K562 (cell line): ENCODE data around the gene FCRL1. TPM values are rescaled to one million over a fixed set of nuclear protein-coding genes. Genes with fewer than 3 reads are reported as not detected.

Source experiments
- ATAC-seq: fragments of 200-7000 bp; cut with Tn5 transposase; 3 replicates; pipeline ENCODE4 v1.9.1; 2020; ENCODE audit warnings: moderate library complexity
- BruUV-seq: library from RNA; stranded (reverse); fragments of 400-500 nt; replicated peaks from 2 replicates; lab custom pipeline; 2021; lab: Mats Ljungman, UMichigan
- CTCF ChIA-PET: fragments of 300-600 bp; formaldehyde crosslinking; extraction: SDS; loops from one replicate; lab custom pipeline; 2021; ENCODE audit warnings: low intra/inter-chr PET ratio; lab: Yijun Ruan, JAX
- POLR2A ChIA-PET: fragments of 300-600, 350-650 bp; sonication (Branson Sonifier 250); formaldehyde crosslinking; extraction: SDS; loops from one replicate; lab custom pipeline; 2021; ENCODE audit warnings: antibody characterized with exemption, inconsistent platforms; lab: Yijun Ruan, JAX
- DNase-seq, 4 experiments: peaks; one replicate each; pipeline versions ENCODE4 v3.0.0 to v3.0.0-alpha.2; 2011 to 2018; ENCODE audit warnings: low spot score in 3 of 4, mixed read lengths in 3 of 4; ENCODE audit errors: extremely low read depth in 1 of 4
- FAIRE-seq: peaks from 2 replicates; lab custom pipeline; 2011; peaks lifted over from hg19 to GRCh38; lab: Jason Lieb, UNC
- H2AFZ ChIP-seq: 2 replicates; pipeline ENCODE4 v1.6.0; 2011; ENCODE audit warnings: low read depth, low read length, control low read depth, inconsistent platforms
- H3K27ac ChIP-seq: fragments of 200-600 bp; 3 replicates; pipeline ENCODE4 v1.8.0; 2011; ENCODE audit warnings: low read depth, mild to moderate bottlenecking, control low read depth, inconsistent platforms, low read length, moderate library complexity, mixed read lengths; ENCODE audit errors: extremely low read depth
- H3K27me3 ChIP-seq, 2 experiments: fragments of 300-600 bp in 1 of 2; 2 replicates in 1 of 2; 3 replicates in 1 of 2; pipeline versions ENCODE4 v1.6.0 to v1.8.0; 2011; ENCODE audit warnings: inconsistent platforms in 2 of 2, low read length in 2 of 2, mild to moderate bottlenecking in 1 of 2, mixed read lengths in 1 of 2, moderate library complexity in 1 of 2; ENCODE audit not compliant: control insufficient read depth in 2 of 2, insufficient read depth in 2 of 2
- H3K36me3 ChIP-seq: fragments of 300-600 bp; 3 replicates; pipeline ENCODE4 v1.8.0; 2011; ENCODE audit warnings: mild to moderate bottlenecking, low read length, inconsistent platforms; ENCODE audit not compliant: control insufficient read depth, insufficient read depth
- H3K4me1 ChIP-seq, 2 experiments: fragments of 200-600 bp in 1 of 2; replicated peaks in 1 of 2; 2 replicates in 1 of 2; 3 replicates in 1 of 2; pipeline versions ENCODE4 v1.5.1 to v1.8.0; 2011; ENCODE audit warnings: inconsistent platforms in 2 of 2, low read length in 2 of 2, mild to moderate bottlenecking in 1 of 2, mixed read lengths in 1 of 2, moderate library complexity in 1 of 2; ENCODE audit not compliant: control insufficient read depth in 2 of 2, insufficient read depth in 2 of 2
- H3K4me2 ChIP-seq: 2 replicates; pipeline ENCODE4 v1.6.1; 2011; ENCODE audit warnings: low read length, control low read depth, inconsistent platforms, mixed read lengths; ENCODE audit not compliant: insufficient read depth
- H3K4me3 ChIP-seq: fragments of 200-600 bp; sonication (generic), shearing (Covaris generic); 2 replicates; pipeline ENCODE4 v1.5.1; 2016; ENCODE audit warnings: control low read depth, inconsistent platforms
- H3K79me2 ChIP-seq: fragments of 200-600 bp; 3 replicates; pipeline ENCODE4 v1.8.0; 2011; ENCODE audit warnings: low read length, inconsistent platforms; ENCODE audit not compliant: control insufficient read depth, insufficient read depth
- H3K9ac ChIP-seq, 2 experiments: 2 replicates each; pipeline versions ENCODE4 v1.6.0 to v1.6.1; 2011; ENCODE audit warnings: low read depth in 2 of 2, low read length in 2 of 2, control low read depth in 1 of 2, inconsistent platforms in 1 of 2, mild to moderate bottlenecking in 1 of 2, mixed read lengths in 1 of 2; ENCODE audit not compliant: insufficient read depth in 1 of 2
- H3K9me1 ChIP-seq: one replicate; pipeline ENCODE4 v1.6.0; 2011; ENCODE audit warnings: inconsistent platforms, mild to moderate bottlenecking, low read length, moderate library complexity; ENCODE audit not compliant: control insufficient read depth, insufficient read depth
- H3K9me3 ChIP-seq: replicated peaks from 2 replicates; pipeline ENCODE4 v1.5.1; 2011; ENCODE audit warnings: low read depth, low read length, inconsistent platforms; ENCODE audit not compliant: control insufficient read depth, insufficient read depth
- H4K20me1 ChIP-seq: replicated peaks from 2 replicates; pipeline ENCODE4 v1.6.1; 2011; ENCODE audit warnings: low read length, inconsistent platforms, mixed read lengths; ENCODE audit not compliant: control insufficient read depth, insufficient read depth
- FIP1L1 ChIP-seq: fragments of 200-400 bp; formaldehyde crosslinking; IDR thresholded peaks from 2 replicates; pipeline ENCODE4 v1.6.1; 2018; ENCODE audit warnings: mild to moderate bottlenecking, low read depth, low read length; ENCODE audit not compliant: poor library complexity, severe bottlenecking
- ILF3 ChIP-seq: fragments of 450-650 bp; IDR thresholded peaks from 2 replicates; pipeline ENCODE4 v1.6.1; 2018; ENCODE audit warnings: antibody characterized with exemption, mild to moderate bottlenecking, moderate library complexity, borderline replicate concordance
- KLF16 ChIP-seq: IDR thresholded peaks from 2 replicates; pipeline ENCODE4 v1.6.1; 2016; ENCODE audit warnings: antibody characterized with exemption
- NELFE ChIP-seq: IDR thresholded peaks from 2 replicates; pipeline ENCODE4 v1.6.1; 2011; ENCODE audit warnings: mild to moderate bottlenecking; ENCODE audit not compliant: insufficient read depth, insufficient read length
- TARDBP ChIP-seq: fragments of 450-650 bp; IDR thresholded peaks from 2 replicates; pipeline ENCODE4 v1.6.1; 2016
- TCFL5 ChIP-seq: fragments of 250-450 bp; sonication (Bioruptor Pico); conservative IDR thresholded peaks from 2 replicates; pipeline ENCODE4 v1.6.1; 2021; ENCODE audit warnings: mild to moderate bottlenecking, moderate library complexity, matching md5 sums
- USF2 ChIP-seq: sonication (generic); formaldehyde crosslinking; IDR thresholded peaks from 2 replicates; pipeline ENCODE4 v1.5.0; 2020; ENCODE audit warnings: missing genetic modification reagents
- WGBS: fragments of 100-300 bp; shearing (Covaris generic); methylation state at CpG from one replicate; pipeline ENCODE4 v1.1.6; 2016; ENCODE audit warnings: low coverage, mixed read lengths; ENCODE audit not compliant: insufficient coverage; ENCODE audit errors: missing lambda C conversion rate; 5-methylcytosine and 5-hydroxymethylcytosine counted together
- in situ Hi-C: fragments of 300-500 bp; cut with MboI; formaldehyde crosslinking; loops from 4 replicates; pipeline ENCODE4 v1.15.0; 2018; ENCODE audit warnings: inconsistent platforms, mixed read lengths
- intact Hi-C: fragments of 100-400 bp; cut with micrococcal nuclease; formaldehyde crosslinking; loops from 2 replicates; pipeline ENCODE4 v1.14.2; 2022
- polyA plus RNA-seq, 8 experiments: library from polyadenylated mRNA; depleted of rRNA in 4 of 8; stranded (reverse) in 5 of 8; unstranded in 3 of 8; fragments of >200 nt; fragmentation: Nextera tagmentation in 2 of 8; fragmentation: Illumina TruSeq in 1 of 8; extraction: Ambion mirVana in 2 of 8; extraction: Trizol in 1 of 8; gene quantifications; 2 replicates each; pipeline versions ENCODE4 v1.2.1 to v1.2.3, GENCODE V29; 2011 to 2014; ENCODE audit warnings: inconsistent platforms in 1 of 8, missing spikeins in 1 of 8
- total RNA-seq, 7 experiments: library from RNA; depleted of rRNA in 6 of 7; stranded (reverse); fragments of >200 nt in 6 of 7; fragmentation: Illumina TruSeq in 2 of 7; extraction: Trizol in 2 of 7; gene quantifications; 2 replicates each; pipeline versions ENCODE4 v1.2.1 to v1.2.3, GENCODE V29; 2011 to 2021; ENCODE audit warnings: low replicate concordance in 1 of 7

Gene FCRL1
- total and polyA plus RNA-seq, 9 of the 15 experiments (the other 6 are each of a cell fraction or from before 2014, with no cell fraction given): not detected

- 0% methylated on average over 3 of the region's 3 CpGs for WGBS
These were observed 32.6 kb upstream of the FCRL1 start for GRCh38 chr1:157852476-157852875.

More at GRCh38 chr1:157852476-157852875, 32.6 kb upstream of the FCRL1 start:
- ChIA-PET POLR2A (interaction anchor here (0.9 kb wide), 1 partner anchor 9 kb away, joined by 5 read pairs; no protein-coding TSS in a partner anchor), CTCF (no interaction called here)
- no peak overlapping the region for H3K9ac ChIP-seq
- FAIRE-seq (no peak), ATAC-seq (no peak), DNase-seq (no peak)
- H3K4me3 ChIP-seq: no peak overlapping the region
- H4K20me1 ChIP-seq: no peaks in the 10 kb centered on the region
- H3K4me1 ChIP-seq: no peaks in the 10 kb centered on the region
- no peaks in the 10 kb centered on the region for H3K27me3 ChIP-seq
- no peaks in the 10 kb centered on the region for H3K9me3 ChIP-seq
- H3K36me3 ChIP-seq: no peaks in the 10 kb centered on the region
- TF ChIP-seq ILF3 (no peak), TCFL5 (CRISPR knock-in tag) (no peak), FIP1L1 (no peak), NELFE (no peak), KLF16 (no peak), USF2 (no peak), TARDBP (no peak)
- H3K79me2 ChIP-seq: no peaks in the 10 kb centered on the region; the same call in 2 of the 3 replicates
- H3K27ac ChIP-seq: no peak overlapping the region
- H2AFZ ChIP-seq: no peak overlapping the region
- intact Hi-C loops (no loop called here), in situ Hi-C loops (no loop called here)
- no peak overlapping the region for H3K4me2 ChIP-seq
- BruUV-seq: no TSS peak
- no peaks in the 10 kb centered on the region for H3K9me1 ChIP-seq
